Measurements from ENCODE around the gene PRM3.

Gene PRM3

GRCh38 chr16:11232852-11233726, 40.3 kb downstream of the PRM3 start:
- Histone ChIP-seq H3K36me3 (ENCODE audit: control insufficient read depth, insufficient read depth, low read length) (no peaks in the 10 kb centered on the region), H3K27ac (ENCODE audit: insufficient read depth, low read length, poor library complexity, severe bottlenecking) (peak overlapping the region; percentile 88), H3K4me1 (ENCODE audit: control insufficient read depth, insufficient read depth, low read length, poor library complexity, severe bottlenecking) (peaks cover 29% of the 10 kb centered on the region)

DNA sequence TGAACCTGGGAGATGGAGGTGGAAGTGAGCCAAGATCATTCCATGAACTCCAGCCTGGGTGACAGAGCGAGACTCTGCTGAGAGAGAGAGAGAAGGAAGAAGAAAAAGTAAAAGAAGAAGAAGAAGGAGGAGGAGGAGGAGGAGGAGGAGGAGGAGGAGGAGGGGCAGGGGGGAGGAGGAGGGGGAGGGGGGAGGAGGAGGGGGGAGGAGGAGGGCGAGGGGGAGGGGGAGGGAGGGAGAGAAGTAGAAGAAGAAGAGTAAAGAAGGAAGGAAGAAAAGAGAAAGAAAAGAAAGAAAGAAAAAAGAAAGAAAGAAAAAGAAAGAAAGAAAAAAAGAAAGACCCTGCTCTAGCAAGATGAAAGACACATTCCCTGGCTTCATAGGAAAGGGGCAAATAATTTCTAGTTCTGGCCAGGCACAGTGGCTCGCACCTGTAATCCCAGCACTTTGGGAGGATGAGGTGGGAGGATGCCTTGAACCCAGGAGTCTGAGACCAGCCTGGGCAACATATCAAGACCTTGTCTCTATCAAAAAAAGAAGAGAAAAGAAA, 41.1 kb downstream of the PRM3 start:
- no peaks in the 10 kb centered on the region for H3K36me3 ChIP-seq (ENCODE audit: control insufficient read depth, insufficient read depth, low read length)
- H3K9me3 ChIP-seq (ENCODE audit: control insufficient read depth, low read length): no peaks in the 10 kb centered on the region
- no peak overlapping the region for H3K4me3 ChIP-seq (ENCODE audit: insufficient read depth, low read depth, low read length, poor library complexity, severe bottlenecking)
- H3K27ac ChIP-seq (ENCODE audit: insufficient read depth, low read length, poor library complexity, severe bottlenecking): peak overlapping the region; percentile 88
- DNase-seq: no peak
- peaks cover 29% of the 10 kb centered on the region for H3K4me1 ChIP-seq (ENCODE audit: control insufficient read depth, insufficient read depth, low read length, poor library complexity, severe bottlenecking)
- H3K27me3 ChIP-seq (replicated peaks; ENCODE audit: control insufficient read depth, insufficient read depth, low read length, poor library complexity, severe bottlenecking): no peaks in the 10 kb centered on the region

More at GRCh38 chr16:11232852-11233726, 40.3 kb downstream of the PRM3 start:
- DNase-seq: peak; percentile 72 to 78 (median 73)
- Histone ChIP-seq H3K4me3 (ENCODE audit: insufficient read depth, low read depth, low read length, poor library complexity, severe bottlenecking) (no peak overlapping the region), H3K27me3 (replicated peaks; ENCODE audit: control insufficient read depth, insufficient read depth, low read length, poor library complexity, severe bottlenecking) (no peaks in the 10 kb centered on the region), H3K9me3 (ENCODE audit: control insufficient read depth, low read length) (no peaks in the 10 kb centered on the region)

GRCh38 chr16:11231367-11231970, 42.0 kb downstream of the PRM3 start:
- H3K27ac ChIP-seq (ENCODE audit: insufficient read depth, low read length, poor library complexity, severe bottlenecking): no peak overlapping the region
- DNase-seq: no peak
- H3K27me3 ChIP-seq (replicated peaks; ENCODE audit: control insufficient read depth, insufficient read depth, low read length, poor library complexity, severe bottlenecking): no peaks in the 10 kb centered on the region
- peaks cover 29% of the 10 kb centered on the region for H3K4me1 ChIP-seq (ENCODE audit: control insufficient read depth, insufficient read depth, low read length, poor library complexity, severe bottlenecking)
- no peaks in the 10 kb centered on the region for H3K36me3 ChIP-seq (ENCODE audit: control insufficient read depth, insufficient read depth, low read length)
- H3K9me3 ChIP-seq (ENCODE audit: control insufficient read depth, low read length): no peaks in the 10 kb centered on the region
- no peak overlapping the region for H3K4me3 ChIP-seq (ENCODE audit: insufficient read depth, low read depth, low read length, poor library complexity, severe bottlenecking)

GRCh38 chr16:11229906-11230305, 43.5 kb downstream of the PRM3 start:
- no peak overlapping the region for H3K4me3 ChIP-seq (ENCODE audit: insufficient read depth, low read depth, low read length, poor library complexity, severe bottlenecking)
- no peaks in the 10 kb centered on the region for H3K9me3 ChIP-seq (ENCODE audit: control insufficient read depth, low read length)
- no peaks in the 10 kb centered on the region for H3K27me3 ChIP-seq (replicated peaks; ENCODE audit: control insufficient read depth, insufficient read depth, low read length, poor library complexity, severe bottlenecking)
- no peaks in the 10 kb centered on the region for H3K36me3 ChIP-seq (ENCODE audit: control insufficient read depth, insufficient read depth, low read length)
- H3K27ac ChIP-seq (ENCODE audit: insufficient read depth, low read length, poor library complexity, severe bottlenecking): no peak overlapping the region
- H3K4me1 ChIP-seq (ENCODE audit: control insufficient read depth, insufficient read depth, low read length, poor library complexity, severe bottlenecking): peaks cover 40% of the 10 kb centered on the region
- no peak for DNase-seq

DNA sequence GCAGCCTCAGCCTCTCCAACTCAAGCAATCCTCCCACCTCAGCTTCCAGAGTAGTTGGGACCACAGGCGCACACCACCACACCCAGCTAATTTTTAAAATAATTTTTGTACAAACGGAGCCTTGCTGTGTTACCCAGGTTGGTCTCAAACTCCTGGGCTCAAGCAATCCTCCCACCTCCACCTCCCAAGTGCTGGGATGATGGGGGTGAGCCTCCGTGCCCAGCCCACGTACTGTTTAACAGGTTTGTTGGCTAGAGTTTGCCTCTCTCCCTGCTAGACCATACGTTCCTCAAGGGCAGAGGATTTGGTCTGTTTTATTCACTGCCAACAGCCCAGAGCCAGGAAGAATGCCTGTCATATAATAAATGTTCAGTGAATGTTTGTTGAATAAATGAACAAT, 44.0 kb downstream of the PRM3 start:
- H3K27ac ChIP-seq (ENCODE audit: insufficient read depth, low read length, poor library complexity, severe bottlenecking): no peak overlapping the region

DNA sequence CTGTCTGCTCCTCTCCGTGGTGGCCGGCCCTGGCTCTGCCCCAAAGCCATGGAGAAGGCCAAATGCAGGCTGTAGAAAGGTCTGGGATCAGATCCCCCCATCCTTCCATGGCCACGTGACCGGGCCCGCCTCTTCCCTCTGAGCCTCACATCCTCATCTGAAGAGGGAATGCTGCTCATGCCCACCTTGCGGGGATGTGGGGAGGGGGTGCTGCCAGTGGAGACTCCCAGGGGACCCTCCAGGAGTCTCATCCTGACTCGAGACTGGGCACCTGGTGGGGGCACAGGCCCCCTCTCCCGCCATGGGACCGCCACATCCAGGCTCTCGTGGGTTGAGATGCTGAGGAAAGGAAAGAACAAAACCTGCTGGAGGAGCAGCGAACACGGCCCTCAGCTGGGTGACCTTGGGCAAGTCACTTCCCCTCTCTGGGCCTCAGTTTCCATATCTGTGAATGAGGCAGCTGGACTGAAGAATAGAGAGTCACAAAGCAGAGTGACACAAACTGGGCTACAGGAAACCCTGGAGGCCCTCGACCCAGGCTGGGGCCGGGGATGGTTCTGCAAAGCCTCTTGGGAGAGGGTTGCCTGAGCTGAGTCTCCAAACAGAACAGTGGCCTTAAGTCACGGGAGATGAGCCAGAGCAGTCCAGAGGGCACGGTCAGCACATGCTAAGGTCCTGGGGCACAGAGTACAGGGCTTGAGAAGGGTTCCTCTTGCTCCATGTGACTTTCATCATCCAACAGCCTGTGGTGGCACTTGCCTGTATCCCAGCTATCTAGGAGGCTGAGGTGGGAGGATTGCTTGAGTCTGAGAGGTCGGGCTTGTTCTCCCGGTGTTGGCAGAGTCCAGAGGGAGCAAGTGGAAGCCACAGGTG, 47.5 kb downstream of the PRM3 start:
- Histone ChIP-seq H3K4me3 (ENCODE audit: insufficient read depth, low read depth, low read length, poor library complexity, severe bottlenecking) (peak overlapping the region; percentile 31), H3K27ac (ENCODE audit: insufficient read depth, low read length, poor library complexity, severe bottlenecking) (peak overlapping the region; percentile 82), H3K27me3 (replicated peaks; ENCODE audit: control insufficient read depth, insufficient read depth, low read length, poor library complexity, severe bottlenecking) (no peaks in the 10 kb centered on the region), H3K36me3 (ENCODE audit: control insufficient read depth, insufficient read depth, low read length) (no peaks in the 10 kb centered on the region), H3K9me3 (ENCODE audit: control insufficient read depth, low read length) (no peaks in the 10 kb centered on the region), H3K4me1 (ENCODE audit: control insufficient read depth, insufficient read depth, low read length, poor library complexity, severe bottlenecking) (peaks cover 30% of the 10 kb centered on the region)
- no peak for DNase-seq

More for the DNA sequence above, 44.0 kb downstream of the PRM3 start:
- H3K27me3 ChIP-seq (replicated peaks; ENCODE audit: control insufficient read depth, insufficient read depth, low read length, poor library complexity, severe bottlenecking): no peaks in the 10 kb centered on the region
- no peaks in the 10 kb centered on the region for H3K36me3 ChIP-seq (ENCODE audit: control insufficient read depth, insufficient read depth, low read length)
- no peaks in the 10 kb centered on the region for H3K9me3 ChIP-seq (ENCODE audit: control insufficient read depth, low read length)
- no peak for DNase-seq
- peaks cover 45% of the 10 kb centered on the region for H3K4me1 ChIP-seq (ENCODE audit: control insufficient read depth, insufficient read depth, low read length, poor library complexity, severe bottlenecking)
- H3K4me3 ChIP-seq (ENCODE audit: insufficient read depth, low read depth, low read length, poor library complexity, severe bottlenecking): no peak overlapping the region

GRCh38 chr16:11224894-11225676, 48.3 kb downstream of the PRM3 start:
- peak overlapping the region; percentile 82 for H3K27ac ChIP-seq (ENCODE audit: insufficient read depth, low read length, poor library complexity, severe bottlenecking)
- no peaks in the 10 kb centered on the region for H3K36me3 ChIP-seq (ENCODE audit: control insufficient read depth, insufficient read depth, low read length)
- DNase-seq: peak; percentile 58 to 74 (median 63)
- H3K27me3 ChIP-seq (replicated peaks; ENCODE audit: control insufficient read depth, insufficient read depth, low read length, poor library complexity, severe bottlenecking): no peaks in the 10 kb centered on the region
- H3K4me3 ChIP-seq (ENCODE audit: insufficient read depth, low read depth, low read length, poor library complexity, severe bottlenecking): peak overlapping the region; percentile 31
- H3K9me3 ChIP-seq (ENCODE audit: control insufficient read depth, low read length): no peaks in the 10 kb centered on the region
- peaks cover 30% of the 10 kb centered on the region for H3K4me1 ChIP-seq (ENCODE audit: control insufficient read depth, insufficient read depth, low read length, poor library complexity, severe bottlenecking)

GRCh38 chr16:11224096-11224893, 49.1 kb downstream of the PRM3 start:
- Histone ChIP-seq H3K4me3 (ENCODE audit: insufficient read depth, low read depth, low read length, poor library complexity, severe bottlenecking) (no peak overlapping the region), H3K27ac (ENCODE audit: insufficient read depth, low read length, poor library complexity, severe bottlenecking) (peak overlapping the region; percentile 82), H3K36me3 (ENCODE audit: control insufficient read depth, insufficient read depth, low read length) (no peaks in the 10 kb centered on the region), H3K27me3 (replicated peaks; ENCODE audit: control insufficient read depth, insufficient read depth, low read length, poor library complexity, severe bottlenecking) (no peaks in the 10 kb centered on the region), H3K4me1 (ENCODE audit: control insufficient read depth, insufficient read depth, low read length, poor library complexity, severe bottlenecking) (peaks cover 30% of the 10 kb centered on the region), H3K9me3 (ENCODE audit: control insufficient read depth, low read length) (no peaks in the 10 kb centered on the region)
- DNase-seq: peak; percentile 16 to 37 (median 32)

Measured in effector memory CD4-positive, alpha-beta T cell (primary cell).